GM21423 (cell line): Measurements from ENCODE around the gene RNF220.

Experiments
- ATAC-seq: cut with Tn5 transposase; IDR thresholded peaks from one replicate; pipeline ENCODE4 v1.9.1; 2021; ENCODE audit warnings: mild to moderate bottlenecking, moderate library complexity; ENCODE audit not compliant: unreplicated experiment

The RNF220 gene

GRCh38 chr1:44515416-44515815 lies 110.4 kb downstream of the RNF220 start:
- no peak for ATAC-seq

DNA sequence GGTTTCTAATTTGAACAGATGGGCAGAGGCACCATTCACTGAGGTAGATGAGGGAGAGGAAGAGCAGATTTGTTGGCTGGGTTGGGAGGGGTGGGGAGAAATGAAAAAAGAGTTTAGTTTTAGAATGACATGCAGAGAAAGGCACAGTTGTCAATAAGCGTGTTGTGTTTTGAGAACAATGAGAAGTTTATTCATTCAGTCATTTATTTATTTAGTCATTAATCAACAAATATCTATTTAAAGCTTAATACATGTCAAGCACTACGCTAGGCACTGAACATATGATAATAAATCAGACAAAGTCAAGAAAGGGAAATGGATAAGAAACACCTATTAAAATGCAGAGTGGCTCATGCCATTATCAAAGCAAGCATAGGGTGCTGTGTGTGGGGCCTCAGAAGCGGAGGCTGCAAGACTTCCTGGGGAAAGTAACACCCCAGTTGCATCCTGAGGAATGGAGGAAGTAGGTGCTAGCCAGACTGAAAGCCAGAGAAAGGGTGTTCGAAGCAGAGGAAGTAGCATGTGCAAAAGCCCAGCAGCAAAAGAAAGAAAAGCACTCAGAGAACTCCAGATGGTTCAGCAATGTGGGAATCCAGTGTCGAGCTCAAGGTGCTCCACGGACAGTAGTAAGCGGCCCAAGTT lies 114.1 kb downstream of the RNF220 start:
- ATAC-seq: no peak

- no peak for ATAC-seq
These were observed 116.5 kb downstream of the RNF220 start for GRCh38 chr1:44521378-44522080.

GRCh38 chr1:44523593-44524591 lies 118.8 kb downstream of the RNF220 start:
- no peak for ATAC-seq

GRCh38 chr1:44524655-44525500 lies 119.8 kb downstream of the RNF220 start:
- ATAC-seq: no peak

GRCh38 chr1:44526295-44527073 lies 121.4 kb downstream of the RNF220 start:
- no peak for ATAC-seq

GRCh38 chr1:44531785-44532566 lies 126.9 kb downstream of the RNF220 start:
- no peak for ATAC-seq

DNA sequence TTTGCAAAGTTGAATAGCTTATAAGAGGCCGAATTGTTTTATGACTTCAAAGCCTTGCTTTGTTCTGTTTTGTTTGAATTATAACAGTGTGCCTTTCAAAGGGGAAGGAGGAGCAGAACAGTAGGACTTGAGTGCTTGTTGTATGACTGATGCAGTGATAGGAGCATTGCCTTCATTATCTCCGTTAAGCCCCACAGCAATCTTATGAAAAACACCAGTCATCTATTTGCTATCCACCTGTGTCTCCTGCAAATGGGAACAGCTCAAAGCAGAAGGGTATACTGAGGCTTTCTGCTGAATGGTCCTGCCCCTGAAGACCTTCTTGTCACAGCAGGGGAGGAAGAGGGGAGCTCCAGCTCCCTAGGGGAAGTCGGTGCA lies 127.5 kb downstream of the RNF220 start:
- no peak for ATAC-seq

GRCh38 chr1:44534771-44535170 lies 129.7 kb downstream of the RNF220 start:
- no peak for ATAC-seq

DNA sequence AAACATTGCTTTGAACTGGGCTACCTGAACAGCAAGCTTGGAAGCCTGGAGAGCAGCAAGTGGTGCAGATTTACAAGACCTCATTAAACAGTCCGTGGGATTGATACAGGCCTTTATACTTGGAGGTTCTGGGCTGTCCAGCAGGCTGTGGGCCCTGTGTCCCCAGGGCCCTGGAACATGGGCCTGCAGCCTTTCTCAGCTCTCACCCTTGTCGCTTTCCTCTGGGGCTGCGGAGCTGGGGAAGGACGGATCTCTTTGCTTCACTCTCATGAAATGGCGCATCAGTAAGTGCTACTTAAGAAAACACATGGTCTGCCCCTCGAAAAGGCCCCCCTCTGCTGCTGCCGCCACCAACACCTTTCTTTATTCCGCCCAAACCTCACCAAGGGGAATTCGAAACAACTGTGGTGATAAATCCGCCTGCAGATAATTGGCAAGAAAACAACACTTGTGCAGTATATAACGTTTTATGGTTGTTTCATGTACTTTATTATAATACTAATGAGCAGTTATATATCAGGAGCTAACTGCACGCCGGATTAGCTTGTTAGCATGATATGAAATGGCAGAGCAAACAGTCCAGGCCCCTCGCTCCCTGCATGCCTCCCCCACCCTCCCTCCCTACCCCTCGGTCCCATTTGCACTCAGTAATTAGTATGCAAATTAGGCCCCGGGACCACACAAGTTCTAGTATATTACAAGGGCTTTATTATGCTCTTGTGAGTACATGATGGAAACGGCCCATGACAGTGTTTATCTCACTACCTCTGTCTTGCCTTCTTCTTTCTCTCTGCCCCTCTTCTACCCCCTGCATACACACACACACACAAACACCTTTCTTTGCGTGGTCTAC lies 131.5 kb downstream of the RNF220 start:
- no peak for ATAC-seq

DNA sequence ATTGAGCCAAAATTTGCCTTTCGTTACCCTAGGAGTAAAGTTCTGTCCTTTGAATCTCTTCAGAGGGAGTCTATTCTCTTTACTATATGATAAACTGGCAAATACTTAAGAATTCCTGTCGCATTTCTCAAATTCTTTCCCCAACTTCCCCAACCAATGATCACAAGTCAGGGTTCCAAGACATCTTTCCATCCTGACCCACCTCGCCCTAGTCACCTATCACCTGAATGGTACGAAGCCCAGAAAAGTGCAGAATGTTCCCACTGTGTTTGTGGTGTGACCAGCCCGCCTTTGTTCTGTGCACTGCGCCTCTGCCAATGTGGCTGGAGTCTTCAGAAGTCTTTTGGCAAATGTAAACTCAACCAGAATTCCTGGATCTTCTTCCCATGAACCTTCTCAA lies 132.5 kb downstream of the RNF220 start:
- no peak for ATAC-seq

- no peak for ATAC-seq
These were observed 132.9 kb downstream of the RNF220 start for GRCh38 chr1:44537956-44538355.

DNA sequence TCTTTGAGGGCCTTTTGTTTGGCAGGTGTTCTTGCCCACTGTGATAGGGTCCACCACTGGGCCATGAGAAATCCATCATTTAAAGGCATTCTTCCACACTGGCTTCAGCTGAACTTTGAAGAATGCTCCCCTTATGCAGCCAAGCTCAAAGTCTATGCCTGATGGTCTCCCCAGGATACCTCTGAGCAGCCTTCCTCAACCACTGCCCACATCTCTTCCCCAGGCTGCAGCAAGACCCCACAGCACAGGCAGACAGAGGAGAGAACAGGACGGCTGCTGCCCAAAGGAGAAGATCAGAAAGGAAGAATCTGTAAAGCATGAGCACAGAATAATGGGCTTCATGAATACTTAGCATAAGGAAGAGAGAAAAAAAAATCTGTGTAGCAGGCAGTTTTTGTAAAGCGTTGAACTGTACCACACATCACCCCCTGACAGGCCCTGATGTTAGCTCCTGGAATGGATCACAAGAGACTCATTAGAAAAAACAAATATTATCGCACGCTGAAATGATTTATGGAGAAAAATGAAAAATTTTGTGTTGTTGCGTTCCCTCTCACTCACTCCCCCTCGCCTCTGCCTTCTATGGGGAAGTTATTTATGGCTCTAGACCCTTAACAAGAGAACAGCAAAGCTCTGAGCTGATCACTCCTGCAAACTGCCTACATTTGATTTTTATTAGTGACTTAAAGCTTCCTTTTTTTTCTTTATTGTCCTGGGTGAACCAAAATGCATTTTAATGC lies 135.1 kb downstream of the RNF220 start:
- ATAC-seq: no peak

DNA sequence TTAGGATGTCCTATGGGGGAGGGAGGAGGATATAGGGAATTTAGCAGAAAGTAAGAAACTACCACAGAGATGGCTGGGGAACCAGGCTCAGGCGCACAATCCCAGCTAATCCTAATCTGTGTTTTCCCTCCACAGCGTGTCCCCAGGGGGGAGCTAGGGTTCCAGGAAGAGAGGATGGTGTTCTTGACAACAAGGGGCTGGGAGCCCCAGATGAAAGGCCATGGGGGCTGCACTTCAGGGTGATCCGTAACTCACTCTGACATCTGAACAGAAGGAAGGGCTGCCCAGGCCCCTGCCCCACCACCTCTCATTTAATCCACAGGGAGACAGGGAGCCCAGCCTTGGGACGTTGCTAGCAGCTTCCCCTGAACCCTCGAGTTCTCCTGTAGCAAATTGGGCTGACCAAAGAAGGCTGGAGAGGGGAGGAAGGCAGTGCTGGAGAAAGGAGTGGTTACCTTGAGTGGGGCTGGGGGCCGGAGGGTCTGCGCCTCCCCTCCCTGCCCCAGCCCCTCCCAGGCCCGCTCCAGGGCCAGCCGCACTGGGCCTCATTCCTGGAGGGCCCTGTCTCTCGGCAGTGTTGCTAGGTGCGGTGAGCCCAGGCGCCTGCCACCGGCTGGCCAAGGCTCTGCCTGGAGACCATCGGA lies 137.5 kb downstream of the RNF220 start:
- ATAC-seq: no peak

DNA sequence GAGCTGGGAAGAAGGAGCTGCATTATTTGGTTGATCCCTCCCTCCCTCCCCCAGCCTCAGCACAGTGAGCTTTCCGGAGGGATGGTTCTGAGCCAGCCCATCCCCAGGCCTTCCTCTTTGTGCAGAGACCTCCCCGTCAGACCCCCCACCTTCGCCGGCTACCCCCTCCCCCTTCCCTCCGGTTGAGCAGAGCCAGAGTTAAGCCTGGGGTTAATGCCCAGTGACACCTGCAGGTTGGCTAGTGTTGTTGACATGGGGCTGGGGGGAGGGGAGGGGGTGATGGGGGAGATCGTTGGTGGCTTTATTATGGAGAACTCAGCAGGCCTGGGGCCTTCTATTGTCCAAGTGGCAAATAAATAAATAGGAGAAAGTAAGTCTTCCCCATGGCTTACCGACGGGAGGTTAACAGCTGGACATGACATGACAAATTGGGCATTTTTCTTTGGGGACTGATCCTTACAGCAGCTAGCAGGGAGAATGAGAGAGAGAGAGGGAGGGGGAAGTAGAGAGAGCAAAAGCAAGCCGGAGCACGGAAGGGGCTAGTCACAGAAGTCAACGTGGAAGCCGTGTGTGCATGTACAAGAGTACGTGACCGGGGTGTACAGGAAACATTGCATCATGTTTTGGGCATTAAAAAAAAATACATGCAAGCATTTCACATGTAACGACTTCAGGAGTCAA lies 138.1 kb downstream of the RNF220 start:
- ATAC-seq: no peak

GRCh38 chr1:44543786-44544185 lies 138.7 kb downstream of the RNF220 start:
- ATAC-seq: no peak
